Astrocyte of the cerebellum (primary cell): Measurements from ENCODE around the gene ATOSB.

Source experiments
- DNase-seq: peaks from one replicate; pipeline ENCODE4 v3.0.0-alpha.2; 2011; ENCODE audit warnings: low read depth
- H3K4me3 ChIP-seq: 2 replicates; pipeline ENCODE4 v1.5.1; 2011; ENCODE audit warnings: mild to moderate bottlenecking, low read depth, low read length, moderate library complexity
- CTCF ChIP-seq: IDR thresholded peaks from 2 replicates; pipeline ENCODE4 v1.5.1; 2012; ENCODE audit warnings: low read length, low read depth, moderate library complexity, mild to moderate bottlenecking; ENCODE audit errors: missing control alignments
- in situ Hi-C: cut with HindIII; loops from 2 replicates; pipeline ENCODE4 v1.10.0; 2017; ENCODE audit warnings: low sequenced_read_pairs

Gene ATOSB

GRCh38 chr9:35056571-35057270 is 58.9 kb downstream of the ATOSB start:
- in situ Hi-C loops: no loop called here
- H3K4me3 ChIP-seq: no peak overlapping the region
- no peak for DNase-seq
- TF ChIP-seq CTCF: no peak

DNA sequence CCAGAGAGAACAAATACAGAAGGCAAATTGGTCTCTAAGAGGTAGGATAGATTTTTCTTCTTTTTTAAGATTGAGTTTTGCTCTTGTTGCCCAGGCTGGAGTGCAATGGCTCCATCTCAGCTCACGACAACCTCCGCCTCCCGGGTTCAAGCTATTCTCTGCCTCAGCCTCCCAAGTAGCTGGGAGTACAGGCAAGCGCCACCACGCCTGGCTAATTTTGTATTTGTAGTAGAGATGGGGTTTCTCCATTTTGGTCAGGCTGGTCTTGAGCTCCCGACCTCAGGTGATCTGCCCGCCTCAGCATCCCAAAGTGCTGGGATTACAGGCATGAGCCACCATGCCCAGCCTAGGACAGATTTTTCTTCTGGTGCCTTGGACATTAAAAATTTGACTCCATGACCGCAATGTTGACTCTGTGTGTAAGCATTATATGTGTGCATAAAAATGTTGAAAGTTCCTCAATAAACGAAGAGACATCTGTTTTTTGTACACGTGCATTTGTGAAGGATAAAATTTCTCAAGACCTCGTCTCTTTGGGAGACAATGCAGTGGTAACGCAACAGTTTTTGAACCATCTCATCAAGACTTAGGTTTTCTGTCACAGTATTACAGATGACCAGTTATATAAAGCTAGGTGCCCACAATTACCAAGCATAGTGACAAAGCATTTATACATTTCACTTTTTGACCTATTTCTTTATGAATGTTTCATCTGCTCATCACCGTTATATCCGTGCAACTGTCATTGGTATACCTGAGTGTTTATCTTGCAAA is 60.6 kb downstream of the ATOSB start:
- no peak for TF ChIP-seq CTCF
- H3K4me3 ChIP-seq: no peak overlapping the region
- no peak for DNase-seq
- in situ Hi-C loops: no loop called here

DNA sequence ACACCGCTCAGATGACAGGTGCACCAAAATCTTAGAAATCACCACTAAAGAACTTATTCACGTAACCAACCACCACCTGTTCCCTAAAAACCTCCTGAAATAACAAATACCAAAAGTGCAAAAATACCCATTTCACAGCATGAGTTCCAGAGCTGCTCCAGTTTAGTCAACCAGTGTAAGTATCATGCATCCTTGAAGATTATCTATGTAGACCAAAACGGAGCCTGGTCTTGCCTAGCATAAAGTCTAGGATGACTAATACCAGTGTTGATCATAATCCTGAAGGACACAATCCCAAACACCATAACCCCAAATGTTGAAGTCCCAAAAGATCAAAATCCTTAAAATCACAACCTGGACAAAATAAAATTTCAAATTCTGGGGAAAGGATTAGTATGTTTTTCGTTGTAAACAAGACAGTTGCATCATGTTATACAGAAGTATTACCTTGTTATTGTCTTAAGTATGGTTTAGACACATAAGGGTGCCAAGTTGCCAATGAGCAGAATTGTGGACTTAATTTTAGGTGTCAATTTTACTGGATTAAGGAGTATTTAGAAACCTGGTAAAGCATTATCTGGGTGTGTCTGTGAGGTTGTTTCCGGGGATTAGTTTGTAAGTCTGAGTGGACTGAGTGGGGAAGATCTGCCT is 61.4 kb downstream of the ATOSB start:
- in situ Hi-C loops: no loop called here
- no peak for DNase-seq
- no peak overlapping the region for H3K4me3 ChIP-seq
- TF ChIP-seq CTCF: no peak
